HCT116 (cell line): ENCODE data around the gene ZNF74. TPM values are rescaled to one million over a fixed set of nuclear protein-coding genes. Genes with fewer than 3 reads are reported as not detected.

Experiments used
- ATAC-seq: fragments of 200-7000 bp; cut with Tn5 transposase; 2 replicates; pipeline ENCODE4 v1.9.1; 2020; ENCODE audit warnings: mild to moderate bottlenecking, moderate library complexity
- BruUV-seq: library from RNA; stranded (reverse); fragments of 400-500 nt; replicated peaks from 2 replicates; lab custom pipeline; 2021; lab: Mats Ljungman, UMichigan
- CTCF ChIA-PET: fragments of 300-600 bp; sonication (Branson Sonifier 250); formaldehyde crosslinking; loops from one replicate; lab custom pipeline; 2021; ENCODE audit warnings: antibody characterized with exemption; lab: Charles Lee
- POLR2A ChIA-PET: fragments of 300-600, 350-600 bp; sonication (Branson Sonifier 250); formaldehyde crosslinking; loops from one replicate; lab custom pipeline; 2021; ENCODE audit warnings: antibody characterized with exemption; lab: Charles Lee
- RAD21 ChIA-PET, 2 experiments: fragments of 300-600 bp; sonication (Branson Sonifier 250); formaldehyde crosslinking; loops; one replicate each; lab custom pipeline; 2023; ENCODE audit warnings: low total read pairs in 2 of 2; ENCODE audit not compliant: uncharacterized antibody in 2 of 2, unreplicated experiment in 2 of 2, low non-redundant PET in 1 of 2; lab: Charles Lee
- DNase-seq: peaks from one replicate; pipeline ENCODE4 v3.0.0-alpha.2; 2010; ENCODE audit warnings: low read depth, low spot score
- H2AFZ ChIP-seq: fragments of 200-600 bp; shearing (Covaris generic), sonication (generic); 2 replicates; pipeline ENCODE4 v1.6.1; 2017; ENCODE audit warnings: low read depth, mixed run types, mixed read lengths, antibody characterized with exemption, low read length; ENCODE audit not compliant: poor library complexity, severe bottlenecking
- H3K27ac ChIP-seq: 2 replicates; pipeline ENCODE4 v1.5.1; 2012; ENCODE audit warnings: low read depth, low read length
- H3K27me3 ChIP-seq: fragments of 200-600 bp; sonication (generic); 2 replicates; pipeline ENCODE4 v1.6.1; 2016; ENCODE audit warnings: mixed run types, low read length, mixed read lengths; ENCODE audit not compliant: insufficient read depth
- H3K36me3 ChIP-seq, 2 experiments: fragments of 200-500 bp in 1 of 2; fragments of 200-600 bp in 1 of 2; sonication (Bioruptor generic) in 1 of 2; sonication (generic) in 1 of 2; 2 replicates each; pipeline versions ENCODE4 v1.5.1 to v1.6.1; 2014 to 2016; ENCODE audit warnings: low read length in 2 of 2, inconsistent platforms in 1 of 2, mixed read lengths in 1 of 2, mixed run types in 1 of 2; ENCODE audit not compliant: insufficient read depth in 2 of 2, control insufficient read depth in 1 of 2
- H3K4me1 ChIP-seq, 2 experiments: fragments of 200-600 bp in 1 of 2; sonication (generic) in 1 of 2; 2 replicates each; pipeline versions ENCODE4 v1.5.1 to v1.6.1; 2012 to 2017; ENCODE audit warnings: low read length in 2 of 2, inconsistent platforms in 1 of 2, mild to moderate bottlenecking in 1 of 2, mixed read lengths in 1 of 2, mixed run types in 1 of 2, moderate library complexity in 1 of 2; ENCODE audit not compliant: insufficient read depth in 2 of 2, control insufficient read depth in 1 of 2
- H3K4me2 ChIP-seq: fragments of 200-600 bp; sonication (generic); 2 replicates; pipeline ENCODE4 v1.6.1; 2017; ENCODE audit warnings: mixed run types, low read length, mixed read lengths
- H3K4me3 ChIP-seq, 2 experiments: fragments of 200-600 bp in 1 of 2; sonication (generic) in 1 of 2; replicated peaks in 1 of 2; 2 replicates each; pipeline ENCODE4 v1.5.1; 2011 to 2016; ENCODE audit warnings: low read length in 2 of 2, control low read depth in 1 of 2, low read depth in 1 of 2, mild to moderate bottlenecking in 1 of 2, mixed read lengths in 1 of 2, mixed run types in 1 of 2
- H3K79me2 ChIP-seq: fragments of 200-600 bp; sonication (generic); 2 replicates; pipeline ENCODE4 v1.6.1; 2017; ENCODE audit warnings: mild to moderate bottlenecking, mixed run types, low read length, moderate library complexity, mixed read lengths; ENCODE audit not compliant: insufficient read depth
- H3K9ac ChIP-seq: fragments of 200-600 bp; sonication (generic); 2 replicates; pipeline ENCODE4 v1.6.1; 2016; ENCODE audit warnings: low read length, mixed read lengths
- H3K9me2 ChIP-seq: fragments of 200-600 bp; sonication (generic), shearing (Covaris generic); 2 replicates; pipeline ENCODE4 v1.6.1; 2017; ENCODE audit warnings: mixed run types, mild to moderate bottlenecking, moderate library complexity; ENCODE audit not compliant: insufficient read depth
- H3K9me3 ChIP-seq, 2 experiments: fragments of 200-500 bp in 1 of 2; fragments of 200-600 bp in 1 of 2; sonication (Bioruptor generic) in 1 of 2; sonication (generic) in 1 of 2; 2 replicates each; pipeline ENCODE4 v1.6.1; 2014 to 2017; ENCODE audit warnings: low read length in 2 of 2, mixed read lengths in 2 of 2, inconsistent platforms in 1 of 2, low read depth in 1 of 2, mild to moderate bottlenecking in 1 of 2, mixed run types in 1 of 2, moderate library complexity in 1 of 2; ENCODE audit not compliant: control insufficient read depth in 1 of 2, insufficient read depth in 1 of 2
- H4K20me1 ChIP-seq: fragments of 200-600 bp; sonication (generic), shearing (Covaris generic); 2 replicates; pipeline ENCODE4 v1.6.1; 2017; ENCODE audit warnings: mixed run types, mild to moderate bottlenecking, moderate library complexity; ENCODE audit not compliant: insufficient read depth
- CBX3 ChIP-seq: IDR thresholded peaks from 2 replicates; pipeline ENCODE4 v1.6.1; 2012; ENCODE audit warnings: low read depth
- CEBPB ChIP-seq: IDR thresholded peaks from 2 replicates; pipeline ENCODE4 v1.6.1; 2012; ENCODE audit warnings: low read depth
- EGR1 ChIP-seq: IDR thresholded peaks from 2 replicates; pipeline ENCODE4 v1.6.1; 2012; ENCODE audit warnings: low read depth
- ELF1 ChIP-seq: IDR thresholded peaks from 2 replicates; pipeline ENCODE4 v1.6.1; 2012; ENCODE audit warnings: low read depth, borderline replicate concordance
- EZH2phosphoT487 ChIP-seq: fragments of 200-600 bp; IDR thresholded peaks from 2 replicates; pipeline ENCODE4 v1.6.1; 2018; ENCODE audit warnings: antibody characterized with exemption, borderline replicate concordance
- FOSL1 ChIP-seq: IDR thresholded peaks from 2 replicates; pipeline ENCODE4 v1.6.1; 2012; ENCODE audit warnings: low read depth
- JUND ChIP-seq: IDR thresholded peaks from 2 replicates; pipeline ENCODE4 v1.6.1; 2012
- POLR2A ChIP-seq: IDR thresholded peaks from 2 replicates; pipeline ENCODE4 v1.7.0; 2011; ENCODE audit warnings: borderline replicate concordance; ENCODE audit not compliant: insufficient read depth, insufficient read length; ENCODE audit errors: extremely low read depth
- POLR2AphosphoS5 ChIP-seq: IDR thresholded peaks from 2 replicates; pipeline ENCODE4 v1.6.1; 2011; ENCODE audit warnings: mild to moderate bottlenecking, low read depth, low read length, moderate library complexity
- RAD21 ChIP-seq: IDR thresholded peaks from 2 replicates; pipeline ENCODE4 v1.6.1; 2012; ENCODE audit warnings: low read depth, mild to moderate bottlenecking
- SIN3A ChIP-seq: IDR thresholded peaks from 2 replicates; pipeline ENCODE4 v1.6.1; 2012; ENCODE audit warnings: low read depth
- SP1 ChIP-seq: IDR thresholded peaks from 2 replicates; pipeline ENCODE4 v1.6.1; 2012; ENCODE audit warnings: low read depth
- YY1 ChIP-seq: IDR thresholded peaks from 2 replicates; pipeline ENCODE4 v1.6.1; 2011; ENCODE audit warnings: low read length, low read depth, moderate library complexity, mild to moderate bottlenecking; ENCODE audit not compliant: insufficient replicate concordance; ENCODE audit errors: extremely low read depth
- ZFX ChIP-seq: fragments of 450-650 bp; IDR thresholded peaks from 2 replicates; pipeline ENCODE4 v1.6.1; 2017
- ZNF274 ChIP-seq: fragments of 200-500 bp; sonication (Bioruptor generic); IDR thresholded peaks from 2 replicates; pipeline ENCODE4 v1.6.1; 2014; ENCODE audit warnings: mild to moderate bottlenecking, low read depth, low read length, inconsistent platforms
- intact Hi-C: fragments of 100-400 bp; cut with micrococcal nuclease; formaldehyde crosslinking; loops from 2 replicates; pipeline ENCODE4 v1.10.0; 2022
- total RNA-seq: library from RNA; stranded (reverse); gene quantifications from one replicate; pipeline ENCODE4 v1.2.1, GENCODE V29; 2021; ENCODE audit not compliant: unreplicated experiment
- TF ChIP-seq, protein P1 (sequence below): IDR thresholded peaks from 2 replicates; pipeline ENCODE4 v1.6.1; 2012; ENCODE audit warnings: low read depth
- TF ChIP-seq, protein P2 (sequence below): IDR thresholded peaks from 2 replicates; pipeline ENCODE4 v1.6.1; 2012
- TF ChIP-seq, protein P3 (sequence below): IDR thresholded peaks from 2 replicates; pipeline ENCODE4 v1.6.1; 2011; ENCODE audit warnings: mild to moderate bottlenecking, low read length, moderate library complexity; ENCODE audit not compliant: insufficient replicate concordance; ENCODE audit errors: extremely low read depth

Gene ZNF74
- total RNA-seq, 1 experiment from 2014 or later, result 15.4 TPM

DNA sequence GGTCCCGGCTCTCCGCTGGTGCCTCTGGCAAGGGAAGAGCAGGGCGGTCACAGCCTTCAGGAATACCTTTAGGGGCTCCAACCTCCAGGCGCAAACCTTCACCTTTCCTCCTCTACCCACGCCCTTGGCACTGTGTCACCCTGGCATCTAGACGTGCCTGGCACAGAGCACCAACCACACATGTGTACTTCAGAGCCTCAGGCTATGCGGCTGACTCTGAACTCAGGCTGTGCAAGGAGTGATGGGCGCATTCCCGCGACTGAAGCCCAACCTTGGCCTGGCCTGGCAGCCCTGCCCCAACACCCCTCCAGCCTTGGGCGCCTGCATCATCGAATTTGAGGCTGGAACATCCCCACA lies 32.3 kb downstream of the ZNF74 start:
- no peak overlapping the region for H3K4me3 ChIP-seq
- ATAC-seq (no peak), DNase-seq (no peak)
- no peaks in the 10 kb centered on the region for H3K79me2 ChIP-seq
- no peak overlapping the region for H3K9ac ChIP-seq
- intact Hi-C loops, result no loop called here
- TF ChIP-seq ZNF274, result no peak
- TF ChIP-seq ELF1, result no peak
- TF ChIP-seq FOSL1, result no peak
- no peak for TF ChIP-seq RAD21
- no peak for TF ChIP-seq JUND
- TF ChIP-seq, protein P1, sequence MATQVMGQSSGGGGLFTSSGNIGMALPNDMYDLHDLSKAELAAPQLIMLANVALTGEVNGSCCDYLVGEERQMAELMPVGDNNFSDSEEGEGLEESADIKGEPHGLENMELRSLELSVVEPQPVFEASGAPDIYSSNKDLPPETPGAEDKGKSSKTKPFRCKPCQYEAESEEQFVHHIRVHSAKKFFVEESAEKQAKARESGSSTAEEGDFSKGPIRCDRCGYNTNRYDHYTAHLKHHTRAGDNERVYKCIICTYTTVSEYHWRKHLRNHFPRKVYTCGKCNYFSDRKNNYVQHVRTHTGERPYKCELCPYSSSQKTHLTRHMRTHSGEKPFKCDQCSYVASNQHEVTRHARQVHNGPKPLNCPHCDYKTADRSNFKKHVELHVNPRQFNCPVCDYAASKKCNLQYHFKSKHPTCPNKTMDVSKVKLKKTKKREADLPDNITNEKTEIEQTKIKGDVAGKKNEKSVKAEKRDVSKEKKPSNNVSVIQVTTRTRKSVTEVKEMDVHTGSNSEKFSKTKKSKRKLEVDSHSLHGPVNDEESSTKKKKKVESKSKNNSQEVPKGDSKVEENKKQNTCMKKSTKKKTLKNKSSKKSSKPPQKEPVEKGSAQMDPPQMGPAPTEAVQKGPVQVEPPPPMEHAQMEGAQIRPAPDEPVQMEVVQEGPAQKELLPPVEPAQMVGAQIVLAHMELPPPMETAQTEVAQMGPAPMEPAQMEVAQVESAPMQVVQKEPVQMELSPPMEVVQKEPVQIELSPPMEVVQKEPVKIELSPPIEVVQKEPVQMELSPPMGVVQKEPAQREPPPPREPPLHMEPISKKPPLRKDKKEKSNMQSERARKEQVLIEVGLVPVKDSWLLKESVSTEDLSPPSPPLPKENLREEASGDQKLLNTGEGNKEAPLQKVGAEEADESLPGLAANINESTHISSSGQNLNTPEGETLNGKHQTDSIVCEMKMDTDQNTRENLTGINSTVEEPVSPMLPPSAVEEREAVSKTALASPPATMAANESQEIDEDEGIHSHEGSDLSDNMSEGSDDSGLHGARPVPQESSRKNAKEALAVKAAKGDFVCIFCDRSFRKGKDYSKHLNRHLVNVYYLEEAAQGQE, result no peak
- TF ChIP-seq, protein P2, sequence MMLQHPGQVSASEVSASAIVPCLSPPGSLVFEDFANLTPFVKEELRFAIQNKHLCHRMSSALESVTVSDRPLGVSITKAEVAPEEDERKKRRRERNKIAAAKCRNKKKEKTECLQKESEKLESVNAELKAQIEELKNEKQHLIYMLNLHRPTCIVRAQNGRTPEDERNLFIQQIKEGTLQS, result no peak
- no peak for TF ChIP-seq YY1
- no peak for TF ChIP-seq ZFX
- TF ChIP-seq EZH2phosphoT487, result no peak
- TF ChIP-seq POLR2AphosphoS5, result no peak
- no peak for TF ChIP-seq POLR2A
- no peak for TF ChIP-seq CEBPB
- no peak for TF ChIP-seq SP1
- no peak for TF ChIP-seq CBX3
- TF ChIP-seq, protein P3, sequence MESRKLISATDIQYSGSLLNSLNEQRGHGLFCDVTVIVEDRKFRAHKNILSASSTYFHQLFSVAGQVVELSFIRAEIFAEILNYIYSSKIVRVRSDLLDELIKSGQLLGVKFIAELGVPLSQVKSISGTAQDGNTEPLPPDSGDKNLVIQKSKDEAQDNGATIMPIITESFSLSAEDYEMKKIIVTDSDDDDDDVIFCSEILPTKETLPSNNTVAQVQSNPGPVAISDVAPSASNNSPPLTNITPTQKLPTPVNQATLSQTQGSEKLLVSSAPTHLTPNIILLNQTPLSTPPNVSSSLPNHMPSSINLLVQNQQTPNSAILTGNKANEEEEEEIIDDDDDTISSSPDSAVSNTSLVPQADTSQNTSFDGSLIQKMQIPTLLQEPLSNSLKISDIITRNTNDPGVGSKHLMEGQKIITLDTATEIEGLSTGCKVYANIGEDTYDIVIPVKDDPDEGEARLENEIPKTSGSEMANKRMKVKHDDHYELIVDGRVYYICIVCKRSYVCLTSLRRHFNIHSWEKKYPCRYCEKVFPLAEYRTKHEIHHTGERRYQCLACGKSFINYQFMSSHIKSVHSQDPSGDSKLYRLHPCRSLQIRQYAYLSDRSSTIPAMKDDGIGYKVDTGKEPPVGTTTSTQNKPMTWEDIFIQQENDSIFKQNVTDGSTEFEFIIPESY, result no peak
- TF ChIP-seq EGR1, result no peak
- TF ChIP-seq SIN3A, result no peak
- POLR2A ChIA-PET, result no interaction called here
- H3K27me3 ChIP-seq, result no peaks in the 10 kb centered on the region
- H3K27ac ChIP-seq, result no peak overlapping the region
- BruUV-seq, result no TSS peak
- H4K20me1 ChIP-seq, result no peaks in the 10 kb centered on the region
- H2AFZ ChIP-seq, result no peak overlapping the region
- CTCF ChIA-PET, result no interaction called here
- H3K4me1 ChIP-seq, result peaks cover 14 to 28% of the 10 kb centered on the region in 2 experiments
- H3K9me2 ChIP-seq, result no peaks in the 10 kb centered on the region
- no peaks in the 10 kb centered on the region for H3K36me3 ChIP-seq
- no peak overlapping the region for H3K4me2 ChIP-seq
- RAD21 ChIA-PET, result no interaction called here
- no peaks in the 10 kb centered on the region for H3K9me3 ChIP-seq
